T-helper 2 cell (primary cell): ENCODE data around the gene PSG5.
"Not testable (repeated sequence)": the region's sequence is repeated elsewhere in the genome, so short reads cannot be mapped to it uniquely, and the experiment has no call there.

Experiments used
- DNase-seq, 5 experiments: peaks; one replicate each; pipeline versions ENCODE4 v3.0.0 to v3.0.0-alpha.2; 2012 to 2022
- total RNA-seq, 2 donors: gene quantifications; one replicate each; lab custom pipeline; 2026; lab: John Stamatoyannopoulos, UW

PSG5 gene
- 0 reads per million in 2 donors for total RNA-seq

DNA sequence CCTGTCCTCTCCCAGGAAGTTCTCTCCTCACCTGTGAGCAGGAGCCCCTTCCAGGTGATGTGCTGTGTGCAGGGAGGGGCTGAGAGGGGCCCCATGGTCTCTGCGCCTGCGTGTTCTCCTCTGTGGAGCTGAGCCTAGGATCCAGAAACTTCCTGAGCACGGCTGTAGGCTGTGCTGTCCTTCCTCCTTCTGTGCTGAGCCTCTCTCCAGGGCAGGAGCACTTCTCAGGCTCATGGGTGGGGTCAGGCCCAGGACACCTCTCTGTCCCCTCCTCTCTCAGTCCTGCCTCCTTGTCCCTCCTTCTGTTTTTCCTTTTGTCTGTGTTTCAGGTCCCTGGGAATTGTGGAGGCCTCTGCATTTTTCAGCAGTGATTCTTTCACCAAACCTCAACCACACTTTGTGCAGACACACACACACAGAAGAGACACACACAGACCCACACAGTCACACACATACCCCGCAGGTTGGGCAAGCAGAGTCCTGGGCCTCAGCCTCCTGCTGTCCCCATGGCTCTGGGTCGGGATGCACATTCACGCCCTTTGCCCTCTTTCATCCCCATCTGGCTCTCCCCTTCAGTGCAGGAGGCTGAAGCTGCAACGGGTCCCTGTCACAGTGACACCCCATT, at the start of gene PSG5:
TSS of gene PSG5 (minus strand) at position 226 of the 625 bp plus-strand sequence. CDS start at position 95, 131 bp downstream.
- not testable (repeated sequence) for DNase-seq

DNA sequence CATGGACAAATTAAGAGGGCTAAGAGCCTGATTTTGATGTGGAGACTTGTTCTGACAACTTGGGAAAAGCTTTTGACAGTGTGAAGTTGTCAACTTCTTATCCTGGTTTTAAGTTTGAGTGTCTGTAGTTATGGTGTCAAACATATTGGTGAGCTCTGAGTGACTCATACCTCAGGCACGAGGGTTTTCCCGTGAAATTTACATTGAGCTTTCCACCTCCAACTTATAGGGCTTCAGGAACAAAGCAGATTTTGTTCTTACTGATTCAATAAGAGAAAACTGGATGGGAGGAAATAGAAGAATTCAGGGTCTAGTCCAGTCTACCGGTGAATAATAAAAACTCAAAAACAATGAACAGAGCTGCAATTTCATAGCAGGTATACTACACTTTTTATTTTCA, 49.4 kb upstream of the PSG5 start:
- DNase-seq, result not testable (repeated sequence)

DNA sequence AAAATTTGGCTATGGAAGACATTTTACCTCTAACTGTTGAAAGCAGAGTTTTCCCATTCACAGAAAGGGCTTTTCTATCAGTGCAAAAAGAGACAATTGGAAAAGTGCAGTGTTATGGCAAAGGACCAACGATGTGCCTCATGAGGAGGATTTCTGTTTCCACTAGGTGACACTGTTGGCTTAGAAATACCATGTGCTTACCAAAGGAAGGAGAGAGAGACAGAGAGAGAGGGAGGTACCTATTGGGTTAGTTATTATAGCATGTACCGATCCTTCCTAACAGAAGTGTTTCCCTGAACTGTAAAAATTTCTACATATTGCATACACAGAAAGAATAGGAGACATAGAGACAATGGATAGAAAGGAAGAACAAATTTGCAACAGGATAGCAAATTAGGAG, 43.0 kb upstream of the PSG5 start:
- DNase-seq, result no peak

DNA sequence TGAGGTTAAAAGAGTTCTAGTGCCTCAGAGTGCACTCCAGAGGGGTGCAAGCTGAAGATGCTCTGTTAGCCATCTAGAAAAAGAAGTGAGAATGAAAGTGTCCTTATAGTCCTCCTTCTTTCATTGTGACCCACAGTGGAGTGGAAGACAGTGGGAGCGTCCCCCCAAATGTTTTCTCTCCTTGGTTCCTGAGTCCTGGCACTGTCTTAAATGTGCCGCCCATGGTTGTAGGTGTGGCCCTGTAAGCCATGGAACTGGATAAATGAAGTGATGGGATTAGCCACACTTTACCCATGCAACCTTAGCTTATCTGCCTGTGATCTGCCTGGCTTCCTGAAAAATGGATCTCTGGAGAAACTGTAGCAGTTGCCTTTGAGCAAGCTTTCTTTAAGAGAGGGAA, 42.4 kb upstream of the PSG5 start:
- DNase-seq, result peak in 1 of 5 experiments; percentile 26

DNA sequence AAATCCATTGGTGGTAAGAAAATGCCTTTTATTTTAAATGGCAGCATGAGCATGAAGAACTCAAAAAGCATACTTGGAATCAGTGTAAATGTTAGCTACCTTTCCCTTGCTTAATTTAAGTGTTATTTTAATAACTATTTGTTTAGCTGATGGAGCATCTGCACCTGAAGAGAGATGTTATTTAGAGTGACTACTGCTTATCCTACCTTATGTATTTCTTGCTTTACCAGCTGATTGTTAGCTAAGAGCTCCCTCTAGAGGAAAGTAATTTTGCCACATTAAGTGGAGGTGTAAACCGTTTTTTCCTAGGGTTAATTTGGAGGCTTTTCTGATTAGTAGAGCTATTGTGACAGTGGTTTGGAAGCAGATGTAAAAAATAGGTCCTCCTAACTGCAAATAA, 40.6 kb upstream of the PSG5 start:
- not testable (repeated sequence) for DNase-seq

- no peak for DNase-seq
These were observed 38.5 kb upstream of the PSG5 start for GRCh38 chr19:43224855-43225253.

- not testable (repeated sequence) for DNase-seq
These were observed 38.0 kb upstream of the PSG5 start for GRCh38 chr19:43224201-43224854.

- DNase-seq, result not testable (repeated sequence)
These were observed 35.6 kb upstream of the PSG5 start for GRCh38 chr19:43221891-43222290.

GRCh38 chr19:43219136-43219535, 32.8 kb upstream of the PSG5 start:
- DNase-seq, result not testable (repeated sequence)

DNA sequence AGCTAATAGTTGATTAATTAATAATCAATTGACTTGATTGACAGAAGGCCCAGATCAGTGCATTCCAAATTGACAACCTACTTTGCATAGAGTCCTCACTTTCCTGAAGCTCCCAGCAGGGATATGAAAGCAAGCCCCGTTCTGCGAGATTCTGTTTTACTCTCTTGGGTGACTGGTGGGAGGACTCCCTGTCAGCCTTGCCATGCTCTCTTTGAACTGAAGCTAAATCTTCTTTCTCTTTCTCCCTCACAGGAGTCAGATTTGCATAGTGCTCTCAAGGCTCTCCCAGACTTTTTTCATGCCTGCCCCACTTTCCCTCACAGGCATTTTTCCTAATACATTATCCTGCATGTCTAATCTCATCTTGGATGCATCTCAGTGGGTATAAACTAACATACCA, 29.5 kb upstream of the PSG5 start:
- DNase-seq, result not testable (repeated sequence)

DNA sequence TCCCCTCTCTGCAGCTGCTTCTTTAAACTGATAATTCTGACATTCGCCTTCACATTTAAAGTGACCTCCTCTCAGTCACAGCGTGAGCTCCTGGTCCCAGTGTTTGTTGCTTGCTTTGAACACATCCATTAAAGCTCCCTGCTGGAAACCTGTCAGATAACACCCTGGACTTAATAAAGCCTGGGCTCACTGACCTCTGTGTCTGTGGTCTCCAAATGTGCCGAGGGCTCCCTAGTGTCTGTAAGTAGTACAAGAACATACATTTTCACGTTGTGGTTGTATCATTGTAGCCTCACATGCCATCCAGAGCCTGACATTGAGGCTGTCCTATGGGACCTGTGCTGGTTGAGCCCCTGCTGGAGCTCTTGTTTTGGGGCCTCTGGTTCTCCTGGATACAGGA, 21.7 kb upstream of the PSG5 start:
- DNase-seq, result no peak

- DNase-seq, result peak in 1 of 5 experiments; percentile 5
These were observed 20.8 kb upstream of the PSG5 start for GRCh38 chr19:43207174-43207573.

DNA sequence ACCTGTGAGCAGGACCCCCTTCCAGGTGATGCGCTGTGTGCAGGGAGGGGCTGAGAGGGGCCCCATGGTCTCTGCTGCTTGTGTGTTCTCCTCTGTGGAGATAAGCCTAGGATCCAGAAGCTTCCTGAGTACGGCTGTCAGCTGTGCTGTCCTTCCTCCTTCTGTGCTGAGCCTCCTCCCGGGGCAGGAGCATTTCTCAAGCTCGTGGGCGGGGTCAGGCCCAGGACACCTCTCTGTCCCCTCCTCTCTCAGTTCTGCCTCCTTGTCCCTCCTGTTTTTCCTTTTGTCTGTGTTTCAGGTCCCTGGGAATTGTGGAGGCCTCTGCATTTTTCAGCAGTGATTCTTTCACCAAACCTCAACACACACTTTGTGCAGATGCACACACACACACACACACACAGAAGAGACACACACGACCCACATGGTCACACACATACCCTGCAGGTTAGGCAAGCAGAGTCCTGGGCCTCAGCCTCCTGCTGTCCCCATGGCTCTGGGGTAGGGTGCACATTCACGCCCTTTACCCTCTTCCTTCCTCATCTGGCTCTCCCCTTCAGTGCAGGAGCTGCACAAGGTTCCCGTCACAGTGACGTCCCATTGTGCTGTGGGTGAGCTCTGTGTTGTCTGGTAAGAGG, 19.3 kb upstream of the PSG5 start, which contains the start of gene PSG4:
TSS of gene PSG4 (minus strand) at position 168 of the 635 bp plus-strand sequence. CDS start at position 66, 102 bp downstream.
- not testable (repeated sequence) for DNase-seq

DNA sequence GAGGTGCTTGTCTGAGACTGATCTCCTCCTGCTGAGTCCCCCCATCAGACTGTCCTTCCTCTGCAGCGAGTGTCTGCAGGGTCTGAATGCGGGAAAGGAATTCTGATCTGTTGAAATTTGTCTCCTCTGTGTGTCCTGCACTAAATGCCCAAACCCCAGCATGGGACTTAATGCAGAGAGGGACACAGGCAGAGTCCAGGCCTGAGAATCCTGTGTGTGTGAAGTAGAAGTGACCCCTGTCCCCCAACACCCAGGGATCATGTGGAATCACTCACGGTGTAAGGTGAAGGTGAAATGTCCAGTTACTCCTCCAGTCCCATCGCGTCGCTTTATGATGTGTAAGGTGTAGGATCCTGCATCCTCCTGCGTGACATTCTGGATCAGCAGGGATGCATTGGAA, 17.3 kb upstream of the PSG5 start:
- not testable (repeated sequence) for DNase-seq

- DNase-seq, result not testable (repeated sequence)
These were observed 15.6 kb upstream of the PSG5 start for GRCh38 chr19:43201891-43202290.

- DNase-seq, result not testable (repeated sequence)
These were observed 15.0 kb upstream of the PSG5 start for GRCh38 chr19:43201337-43201801.

DNA sequence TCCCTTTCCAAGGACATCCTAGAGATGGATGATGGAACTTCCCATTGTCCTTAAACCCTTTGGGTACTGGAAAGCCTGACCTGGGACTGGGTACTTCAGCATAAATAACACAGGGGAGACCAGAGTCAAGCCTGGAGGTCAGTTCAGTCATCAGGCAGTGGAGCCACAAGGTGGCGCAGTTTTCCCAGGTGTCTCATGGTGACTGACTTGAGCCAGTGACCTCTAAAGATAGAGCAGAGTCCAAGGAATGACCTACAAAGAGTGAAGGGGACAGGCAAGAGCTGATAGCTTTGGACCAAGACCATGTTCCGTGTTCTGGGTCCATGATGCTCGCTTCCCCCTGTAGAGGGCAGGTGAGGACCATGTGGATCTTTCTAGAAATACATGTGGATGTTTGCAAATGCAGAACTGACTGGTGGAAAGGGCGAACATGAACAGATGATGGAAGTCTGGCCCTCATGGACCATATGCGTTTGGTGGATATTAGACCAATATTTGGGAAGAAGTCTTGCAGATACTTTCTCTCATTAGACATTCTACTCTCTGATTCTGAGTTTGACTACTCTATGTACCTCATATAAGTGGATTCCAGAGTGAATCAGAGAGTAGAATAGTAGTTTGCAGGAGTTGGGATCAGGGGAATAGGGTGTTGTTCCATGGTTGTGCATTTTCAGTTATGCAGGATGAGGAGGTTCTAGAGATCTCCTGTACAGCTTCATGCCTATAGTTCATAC, 12.5 kb upstream of the PSG5 start:
- DNase-seq, result not testable (repeated sequence)

GRCh38 chr19:43197666-43198397, 11.5 kb upstream of the PSG5 start:
- not testable (repeated sequence) for DNase-seq

DNA sequence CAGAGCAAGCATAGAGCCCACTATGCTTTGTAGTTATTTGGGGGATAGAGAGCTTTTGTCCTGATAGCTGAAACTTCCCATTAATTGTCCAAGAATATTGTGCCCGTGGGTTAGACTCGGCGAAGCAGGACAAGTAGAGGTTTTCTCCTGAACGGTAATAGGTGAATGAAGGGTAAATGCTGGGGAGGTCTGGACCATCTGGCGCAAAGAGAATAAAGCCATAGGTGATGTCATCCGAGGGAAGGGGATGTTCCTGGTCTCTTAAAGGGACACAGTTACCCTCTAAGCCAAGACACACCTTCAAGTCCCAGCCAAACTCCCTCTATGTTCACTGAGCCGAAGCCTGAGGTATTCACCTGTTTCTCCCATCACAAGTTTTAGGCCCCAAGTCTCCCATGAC, 8.1 kb upstream of the PSG5 start:
- DNase-seq, result not testable (repeated sequence)

GRCh38 chr19:43192381-43193155, 6.2 kb upstream of the PSG5 start:
- DNase-seq, result not testable (repeated sequence)

DNA sequence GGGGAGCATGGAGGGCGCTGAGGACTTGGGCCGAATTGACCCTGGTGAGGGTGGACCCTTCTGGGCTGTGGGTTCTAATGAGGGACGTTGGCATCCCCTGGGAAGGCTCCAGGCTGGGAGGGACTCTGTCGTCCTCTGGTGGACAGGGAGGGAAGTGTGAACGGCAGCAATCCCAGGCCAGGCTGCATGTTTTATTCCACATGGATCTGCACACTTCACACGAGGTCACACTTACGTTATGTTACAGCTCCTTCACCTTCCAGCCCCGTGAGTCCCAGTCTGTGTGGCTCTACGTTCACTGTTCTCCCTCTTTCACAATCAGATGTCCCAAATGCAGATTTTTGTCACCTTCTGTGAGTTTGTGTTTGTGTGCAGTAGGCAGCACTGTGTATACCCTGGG, 1.8 kb upstream of the PSG5 start:
- DNase-seq, result not testable (repeated sequence)
